Stromal cell of bone marrow (primary cell): ENCODE results near the gene UROC1.

Experiments
- DNase-seq: peaks from one replicate; pipeline ENCODE4 v3.0.0-alpha.2; 2012; ENCODE audit warnings: low read depth

The UROC1 gene

DNA sequence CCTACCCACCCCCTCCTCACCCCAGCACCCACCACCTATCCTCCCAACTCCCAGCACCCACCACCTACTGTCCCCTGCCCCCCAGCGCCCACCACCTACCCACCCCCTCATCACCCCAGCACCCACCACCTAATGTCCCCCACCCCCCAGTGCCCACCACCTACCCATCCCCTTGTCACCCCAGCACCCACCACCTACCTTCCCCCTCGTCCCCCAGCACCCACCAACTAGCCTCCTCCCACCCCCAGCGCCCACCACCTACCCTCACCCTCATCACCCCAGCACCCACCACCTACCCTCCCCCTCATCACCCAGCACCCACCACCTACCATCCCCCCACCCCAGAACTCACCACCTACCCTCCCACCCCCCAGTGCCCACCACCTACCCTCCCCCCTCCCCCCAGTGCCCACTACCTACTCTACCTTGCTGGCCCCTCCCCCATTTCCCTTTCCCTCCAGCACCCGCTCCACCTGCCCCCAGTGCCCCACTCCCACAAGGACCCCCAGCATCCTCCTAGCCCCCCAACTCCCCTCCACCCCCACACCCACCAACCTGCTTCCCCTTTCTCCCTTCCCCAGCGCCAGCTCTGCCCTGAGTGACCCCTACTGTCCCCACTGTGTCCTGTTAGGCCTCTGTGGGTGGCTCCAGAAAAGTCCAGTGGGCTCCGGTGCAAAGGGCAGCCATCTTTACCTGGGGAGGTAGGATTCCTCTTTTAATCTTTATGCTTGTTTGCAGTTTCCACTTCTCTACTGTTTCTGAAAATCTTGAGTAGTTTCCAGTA is 1.2 kb downstream of the UROC1 start:
- DNase-seq, result no peak

DNA sequence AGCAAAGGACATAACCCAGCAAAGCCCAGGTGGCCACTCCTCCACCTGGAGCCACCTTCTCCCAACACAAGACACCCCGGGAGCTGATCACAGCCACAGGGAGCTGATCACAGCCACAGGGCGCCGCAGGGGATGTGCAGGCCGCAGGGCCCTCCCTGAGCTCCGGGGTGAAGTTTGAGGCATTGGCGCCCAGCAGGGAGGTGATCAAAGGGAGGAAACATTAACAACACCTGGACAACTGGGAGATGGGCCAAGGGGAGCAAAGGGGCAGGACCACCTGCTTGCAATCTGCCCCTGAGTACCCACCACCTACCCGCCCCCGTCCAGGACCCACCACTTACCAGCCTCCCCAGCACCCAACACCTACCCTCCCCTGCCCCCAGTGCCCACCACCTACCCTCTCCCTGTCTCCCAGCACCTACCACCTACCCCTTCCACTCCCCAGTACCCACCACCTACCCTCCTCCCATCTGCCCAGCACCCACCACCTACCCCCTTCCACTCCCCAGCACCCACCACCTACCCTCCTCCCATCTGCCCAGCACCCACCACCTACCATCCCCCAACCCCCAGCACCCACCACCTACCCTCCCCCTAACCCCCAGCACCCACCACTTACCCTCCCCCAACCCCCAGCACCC is 2.4 kb downstream of the UROC1 start:
- no peak for DNase-seq

DNA sequence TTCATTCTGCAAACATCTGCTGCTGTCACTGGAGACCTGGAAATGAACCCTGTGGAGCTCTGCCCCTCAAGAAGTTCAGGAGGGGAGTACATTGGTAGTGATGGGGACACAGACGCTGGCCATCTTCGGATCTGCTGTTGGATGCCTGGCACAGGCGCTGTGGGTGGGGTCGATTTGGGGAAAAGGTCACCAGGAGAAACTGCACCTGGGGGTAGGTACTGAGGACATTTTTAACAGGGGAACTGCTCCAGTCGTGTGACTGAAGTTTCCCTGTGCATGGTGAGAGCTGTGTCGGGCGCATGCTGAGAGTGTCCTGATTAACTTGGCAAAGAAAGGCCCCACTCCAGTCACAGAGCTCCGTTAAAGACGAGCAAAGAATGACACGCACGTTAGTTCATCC is 3.4 kb downstream of the UROC1 start:
- DNase-seq, result no peak

DNA sequence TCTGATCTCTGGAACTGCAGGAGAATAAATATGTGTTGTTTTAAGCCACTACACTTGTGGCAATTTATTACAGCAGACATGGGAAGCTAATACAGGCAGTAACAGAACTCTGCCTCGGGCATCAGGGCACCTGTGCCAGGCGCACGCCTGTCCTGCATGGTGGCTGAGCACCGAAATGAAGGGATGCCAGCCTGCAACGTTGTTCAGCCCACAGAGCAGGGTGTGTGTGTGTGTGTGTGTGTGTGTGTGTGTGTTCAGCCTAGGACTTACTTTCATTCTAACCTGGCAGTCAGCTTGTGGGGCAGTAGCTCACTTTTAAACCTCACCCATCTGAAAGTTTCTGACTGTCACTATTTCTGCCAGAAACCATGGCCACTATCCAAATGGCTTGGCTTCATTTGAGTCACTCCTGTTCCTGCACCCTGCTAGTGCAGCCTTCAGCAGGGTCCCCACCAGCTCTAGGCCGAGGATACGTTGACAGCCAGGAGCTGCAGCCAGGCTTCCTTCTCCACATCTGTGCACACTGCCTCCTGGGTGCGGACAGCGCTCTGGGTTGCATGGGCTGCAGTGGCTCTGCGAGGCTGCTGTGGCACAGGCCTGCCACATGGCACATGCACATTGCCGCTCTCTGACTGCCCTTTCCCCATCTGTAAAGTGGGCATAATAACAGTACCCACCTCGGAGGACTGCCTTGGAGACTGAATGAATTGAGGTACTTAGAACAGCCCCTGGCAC is 4.5 kb downstream of the UROC1 start:
- DNase-seq, result no peak

DNA sequence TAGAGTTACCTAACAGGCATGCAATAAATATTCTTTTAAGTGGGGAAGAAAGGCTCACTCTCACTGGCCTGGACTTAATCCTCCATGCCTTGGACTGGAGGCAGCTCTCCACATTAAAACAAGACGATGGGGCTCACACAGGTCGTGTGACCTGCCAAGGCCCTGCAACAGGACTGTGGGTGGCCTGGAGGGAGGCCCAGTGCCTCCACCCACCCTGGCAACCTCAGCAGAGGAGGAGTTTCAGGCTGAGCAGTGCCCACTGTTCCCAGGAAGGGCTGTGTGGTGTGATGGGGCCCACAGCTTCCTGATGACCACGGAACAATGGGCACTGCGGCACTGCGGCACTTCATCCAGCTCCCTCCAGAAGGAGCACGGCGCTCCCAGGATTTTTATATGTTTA is 5.5 kb downstream of the UROC1 start:
- DNase-seq, result no peak

DNA sequence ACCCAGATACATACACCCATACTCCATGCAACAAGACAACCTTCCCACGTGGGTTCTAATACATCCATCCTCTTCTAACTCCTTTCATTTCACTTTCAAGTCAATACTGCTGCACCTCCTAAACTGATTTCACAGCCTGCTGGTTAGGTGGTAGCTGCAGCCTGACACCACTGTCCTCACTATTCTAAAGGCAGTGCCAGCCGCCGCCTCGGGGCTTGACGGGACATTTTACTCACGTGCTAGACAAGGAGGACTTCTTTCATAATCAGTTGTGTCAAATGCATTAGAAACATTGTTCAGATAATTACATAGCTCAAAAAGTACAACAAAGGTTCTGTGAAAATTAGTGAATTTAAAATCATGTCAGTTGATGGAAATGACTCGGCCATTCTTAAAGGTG is 6.3 kb downstream of the UROC1 start:
- DNase-seq, result no peak

DNA sequence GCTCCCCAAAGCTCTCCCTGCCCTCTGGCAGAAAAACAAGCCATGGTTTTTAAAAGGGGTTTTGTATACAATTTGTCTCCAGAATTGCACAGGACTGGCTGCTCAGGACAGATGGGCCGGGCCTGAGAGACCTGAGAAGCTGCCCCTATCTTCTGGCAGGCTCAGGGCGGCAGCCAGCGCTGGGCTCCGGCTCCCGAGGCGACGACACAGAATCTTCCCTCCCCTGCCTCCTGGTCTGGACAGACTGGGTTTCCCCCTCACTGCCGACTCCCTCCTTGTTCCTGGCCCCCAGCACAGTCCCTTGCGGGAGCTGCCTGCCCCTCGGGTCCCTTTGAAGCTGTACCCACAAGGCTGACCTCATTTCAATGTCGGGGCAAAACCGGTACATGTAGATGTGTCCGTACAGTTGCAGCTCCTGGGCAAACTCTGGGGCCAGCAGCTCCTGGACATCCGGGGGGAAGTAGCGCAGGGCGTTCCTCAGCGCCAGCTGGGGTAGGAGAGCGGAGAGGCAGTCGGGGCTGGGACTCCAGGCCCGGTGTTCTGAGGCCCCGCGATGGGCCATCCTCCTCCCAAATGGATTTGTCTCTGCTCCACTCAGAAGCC is 7.2 kb downstream of the UROC1 start:
- no peak for DNase-seq

- no peak for DNase-seq
These were observed 7.8 kb downstream of the UROC1 start for GRCh38 chr3:126509597-126510307.

- no peak for DNase-seq
These were observed 9.0 kb downstream of the UROC1 start for GRCh38 chr3:126508564-126508964.

DNA sequence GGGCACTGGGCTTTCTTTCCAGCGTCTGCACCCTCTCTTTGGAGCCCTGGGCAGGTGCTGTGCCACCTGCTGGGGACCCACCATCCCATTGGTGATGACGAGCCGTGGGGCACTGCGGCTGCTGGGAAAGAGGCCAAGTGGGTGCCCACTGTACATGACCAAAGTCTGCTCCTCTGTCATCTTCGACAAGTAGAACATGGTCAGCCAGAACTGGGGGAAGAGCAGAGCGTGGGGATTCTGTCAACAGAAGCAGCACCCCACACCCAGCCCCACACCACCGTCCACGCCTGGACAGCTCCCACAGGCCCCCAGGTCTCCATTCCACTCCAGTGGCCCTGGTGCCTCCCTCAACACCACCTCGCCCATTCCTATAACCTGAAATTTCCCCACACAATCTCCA is 9.7 kb downstream of the UROC1 start:
- no peak for DNase-seq

DNA sequence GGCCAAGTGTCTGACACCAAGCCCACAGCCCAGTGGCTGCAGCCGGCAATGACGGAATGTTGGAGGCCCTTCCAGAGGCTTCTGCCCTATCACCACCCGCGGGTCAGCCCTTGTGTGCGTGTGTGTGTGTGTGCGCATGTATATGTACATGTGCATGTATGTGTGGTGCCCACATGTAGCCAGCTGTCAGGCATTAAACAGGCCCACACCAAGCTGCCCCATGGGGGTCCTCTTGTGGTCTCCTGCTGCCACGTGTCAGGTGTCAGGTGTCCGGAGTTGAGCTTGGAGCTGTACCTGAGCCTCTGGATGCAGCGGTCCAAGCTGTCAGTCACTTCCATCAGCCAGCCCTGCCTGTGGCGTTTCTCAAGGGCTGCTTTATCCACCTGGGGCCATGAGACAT is 13.9 kb downstream of the UROC1 start:
- DNase-seq, result no peak

- no peak for DNase-seq
These were observed 14.9 kb downstream of the UROC1 start for GRCh38 chr3:126502656-126503055.

- no peak for DNase-seq
These were observed 15.8 kb downstream of the UROC1 start for GRCh38 chr3:126501736-126502135.

- DNase-seq, result no peak
These were observed 16.5 kb downstream of the UROC1 start for GRCh38 chr3:126501054-126501453.

DNA sequence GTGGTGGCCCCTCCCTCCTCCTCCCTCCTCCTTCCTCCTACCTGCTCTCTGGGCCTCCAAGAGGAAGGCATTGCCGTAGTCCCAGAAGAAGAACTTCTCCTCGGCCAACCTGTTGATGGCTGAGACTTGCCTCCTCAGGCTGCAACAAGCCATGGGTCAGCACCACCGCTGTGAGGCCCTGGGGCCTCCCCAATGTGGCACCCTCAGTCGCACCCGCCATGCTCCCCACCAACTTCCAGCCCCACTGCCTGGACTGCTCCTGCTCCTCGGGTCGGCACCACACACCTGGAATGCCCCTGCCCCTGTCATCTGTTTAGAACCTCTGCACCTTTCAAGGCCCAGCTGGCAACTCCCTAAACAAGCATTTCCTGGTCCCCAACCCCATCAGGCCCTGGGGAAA is 17.6 kb downstream of the UROC1 start:
- DNase-seq, result no peak

DNA sequence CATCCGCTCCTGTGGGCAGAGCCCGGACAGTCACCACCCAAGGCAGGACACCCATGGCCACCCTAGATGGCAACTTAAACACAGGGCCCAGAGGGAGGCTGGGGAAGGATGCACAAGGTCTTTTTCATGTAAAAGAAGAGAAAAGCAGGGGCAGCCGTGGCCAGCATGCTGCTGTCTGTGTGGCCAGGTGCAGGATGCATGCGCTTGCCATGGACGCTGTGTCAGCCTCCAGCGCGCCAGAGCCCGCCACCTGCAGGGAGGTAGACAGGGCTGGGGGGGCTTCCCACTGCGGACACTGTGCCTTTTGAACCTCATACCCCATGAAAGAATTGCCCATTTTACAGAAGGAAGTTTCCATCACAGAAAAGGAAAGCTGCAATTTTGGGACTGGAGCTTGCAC is 18.2 kb downstream of the UROC1 start:
- no peak for DNase-seq

GRCh38 chr3:126498929-126499328 is 18.6 kb downstream of the UROC1 start:
- DNase-seq, result no peak

GRCh38 chr3:126498461-126498860 is 19.1 kb downstream of the UROC1 start:
- no peak for DNase-seq

- DNase-seq, result no peak
These were observed 19.6 kb downstream of the UROC1 start for GRCh38 chr3:126497956-126498355.

- DNase-seq, result no peak
These were observed 20.4 kb downstream of the UROC1 start for GRCh38 chr3:126496894-126497850.

DNA sequence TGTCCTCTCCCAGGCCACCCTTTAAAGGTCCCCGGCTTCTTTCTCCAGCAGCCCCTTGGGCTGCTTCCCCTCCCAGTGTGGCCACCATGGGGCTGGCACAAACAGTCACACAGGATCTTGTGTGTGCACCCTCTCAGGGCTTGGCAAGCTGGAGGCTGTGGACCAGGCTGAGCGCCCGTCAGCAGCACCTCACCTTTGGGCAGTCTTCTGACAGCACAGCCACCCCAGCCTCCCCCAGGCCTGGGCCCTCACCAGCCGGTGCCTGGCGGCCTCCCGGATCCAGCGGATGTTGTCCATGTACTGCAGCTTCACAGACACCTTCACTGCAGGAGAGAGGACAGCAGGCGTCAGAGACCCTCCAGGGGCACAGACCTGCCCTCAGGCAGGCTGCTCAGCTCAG is 21.8 kb downstream of the UROC1 start:
- no peak for DNase-seq
